K562 (cell line): Measurements from ENCODE around the gene LIN28B. TPM values are rescaled to one million over a fixed set of nuclear protein-coding genes. Genes with fewer than 3 reads are reported as not detected.

Experiments used
- C11orf30 ChIP-seq: fragments of 450-650 bp; IDR thresholded peaks from 2 replicates; pipeline ENCODE4 v1.6.1; 2016; ENCODE audit warnings: low read depth, mild to moderate bottlenecking
- HLTF ChIP-seq: fragments of 450-650 bp; IDR thresholded peaks from 2 replicates; pipeline ENCODE4 v1.6.1; 2016
- POU5F1 ChIP-seq: fragments of 150-350 bp; IDR thresholded peaks from 2 replicates; pipeline ENCODE4 v1.6.1; 2014; ENCODE audit warnings: borderline replicate concordance, low read length, low read depth, mild to moderate bottlenecking; ENCODE audit not compliant: partially characterized antibody
- SNRNP70 ChIP-seq: fragments of 200-400 bp; formaldehyde crosslinking; optimal IDR thresholded peaks from 2 replicates; pipeline ENCODE3; 2017; ENCODE audit warnings: low read depth, low read length
- SPI1 ChIP-seq: IDR thresholded peaks from 2 replicates; pipeline ENCODE4 v1.6.1; 2011; ENCODE audit warnings: low read depth, low read length, control low read depth, borderline replicate concordance
- SRSF3 ChIP-seq: fragments of 200-400 bp; formaldehyde crosslinking; IDR thresholded peaks from 2 replicates; pipeline ENCODE4 v1.6.1; 2016; ENCODE audit warnings: mild to moderate bottlenecking, low read length, moderate library complexity; ENCODE audit not compliant: insufficient read depth
- TAF15 ChIP-seq: fragments of 200-400 bp; formaldehyde crosslinking; IDR thresholded peaks from 2 replicates; pipeline ENCODE4 v1.6.1; 2017; ENCODE audit warnings: mild to moderate bottlenecking, low read depth, low read length, moderate library complexity
- TGIF2 ChIP-seq: sonication (generic); formaldehyde crosslinking; IDR thresholded peaks from 2 replicates; pipeline ENCODE4 v1.8.1; 2022; ENCODE audit warnings: mild to moderate bottlenecking, missing genetic modification reagents, moderate library complexity
- ZFPM2 ChIP-seq: fragments of 250-450 bp; sonication (Bioruptor Pico); IDR thresholded peaks from 2 replicates; pipeline ENCODE4 v1.5.1; 2022; ENCODE audit warnings: mild to moderate bottlenecking
- ZNF707 ChIP-seq: fragments of 250-450 bp; sonication (Bioruptor Pico); conservative IDR thresholded peaks from 2 replicates; pipeline ENCODE4 v1.8.0; 2022; ENCODE audit warnings: inconsistent platforms, mild to moderate bottlenecking, moderate library complexity
- polyA plus RNA-seq, 8 experiments: library from polyadenylated mRNA; depleted of rRNA in 4 of 8; stranded (reverse) in 5 of 8; unstranded in 3 of 8; fragments of >200 nt; fragmentation: Nextera tagmentation in 2 of 8; fragmentation: Illumina TruSeq in 1 of 8; extraction: Ambion mirVana in 2 of 8; extraction: Trizol in 1 of 8; gene quantifications; 2 replicates each; pipeline versions ENCODE4 v1.2.1 to v1.2.3, GENCODE V29; 2011 to 2014; ENCODE audit warnings: inconsistent platforms in 1 of 8, missing spikeins in 1 of 8
- total RNA-seq, 7 experiments: library from RNA; depleted of rRNA in 6 of 7; stranded (reverse); fragments of >200 nt in 6 of 7; fragmentation: Illumina TruSeq in 2 of 7; extraction: Trizol in 2 of 7; gene quantifications; 2 replicates each; pipeline versions ENCODE4 v1.2.1 to v1.2.3, GENCODE V29; 2011 to 2021; ENCODE audit warnings: low replicate concordance in 1 of 7
- TF ChIP-seq, protein P1 (sequence below): sonication (generic); formaldehyde crosslinking; IDR thresholded peaks from 2 replicates; pipeline ENCODE4 v1.8.1; 2023; ENCODE audit warnings: missing genetic modification reagents, mild to moderate bottlenecking, borderline replicate concordance
- TF ChIP-seq, protein P2 (sequence below): IDR thresholded peaks from 2 replicates; pipeline ENCODE4 v1.6.1; 2011; ENCODE audit warnings: borderline replicate concordance, low read depth, mild to moderate bottlenecking, moderate library complexity, low read length; ENCODE audit not compliant: insufficient read depth, poor library complexity, severe bottlenecking
- TF ChIP-seq, protein P3 (sequence below): fragments of 250-450 bp; sonication (Bioruptor Pico); IDR thresholded peaks from 2 replicates; pipeline ENCODE4 v1.4.0; 2020; ENCODE audit warnings: mild to moderate bottlenecking, moderate library complexity
- TF ChIP-seq, protein P4 (sequence below): sonication (generic); formaldehyde crosslinking; IDR thresholded peaks from 2 replicates; pipeline ENCODE4 v1.8.1; 2022; ENCODE audit warnings: missing genetic modification reagents
- TF ChIP-seq, protein P5 (sequence below): fragments of 250-450 bp; sonication (Bioruptor Pico); IDR thresholded peaks from 2 replicates; pipeline ENCODE4 v1.4.0; 2020
- TF ChIP-seq, protein P6 (sequence below): fragments of 450-650 bp; IDR thresholded peaks from 2 replicates; pipeline ENCODE4 v1.6.1; 2016; ENCODE audit warnings: low read depth, mild to moderate bottlenecking, moderate library complexity

Gene LIN28B
- total and polyA plus RNA-seq, 9 of the 15 experiments (the other 6 are each of a cell fraction or from before 2014, with no cell fraction given) = 20.9 to 77.3 (median 42.1) TPM

DNA sequence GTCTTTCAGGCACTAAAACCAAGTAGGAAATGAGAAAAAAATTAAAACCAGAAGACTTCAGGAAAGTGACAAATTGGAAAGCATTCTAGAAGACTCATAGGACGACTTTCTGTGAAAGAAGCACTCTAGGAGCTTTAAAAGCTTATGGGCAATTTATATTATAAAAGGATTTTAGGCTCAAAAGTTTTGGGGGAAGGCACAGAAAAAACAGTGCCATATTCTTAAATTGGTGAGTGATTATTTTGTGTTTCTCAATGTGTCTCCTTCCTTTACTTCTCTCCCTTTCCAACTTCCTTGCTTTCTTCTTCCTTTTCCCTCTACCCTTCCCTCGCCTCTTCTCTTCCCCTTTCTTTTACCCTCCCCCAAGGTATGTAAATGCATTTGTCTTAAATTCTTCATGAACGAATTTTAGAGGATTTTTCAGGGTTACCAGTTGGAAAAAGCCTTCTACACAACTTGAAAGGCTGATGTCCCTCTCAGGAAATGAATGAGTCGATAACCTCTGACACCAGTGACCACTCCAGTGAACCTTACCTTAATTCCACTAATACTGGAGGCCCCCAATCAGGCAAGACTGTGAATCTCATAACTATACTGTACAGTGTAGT is 2.6 kb upstream of the LIN28B start (continued):
- TF ChIP-seq, protein P1, sequence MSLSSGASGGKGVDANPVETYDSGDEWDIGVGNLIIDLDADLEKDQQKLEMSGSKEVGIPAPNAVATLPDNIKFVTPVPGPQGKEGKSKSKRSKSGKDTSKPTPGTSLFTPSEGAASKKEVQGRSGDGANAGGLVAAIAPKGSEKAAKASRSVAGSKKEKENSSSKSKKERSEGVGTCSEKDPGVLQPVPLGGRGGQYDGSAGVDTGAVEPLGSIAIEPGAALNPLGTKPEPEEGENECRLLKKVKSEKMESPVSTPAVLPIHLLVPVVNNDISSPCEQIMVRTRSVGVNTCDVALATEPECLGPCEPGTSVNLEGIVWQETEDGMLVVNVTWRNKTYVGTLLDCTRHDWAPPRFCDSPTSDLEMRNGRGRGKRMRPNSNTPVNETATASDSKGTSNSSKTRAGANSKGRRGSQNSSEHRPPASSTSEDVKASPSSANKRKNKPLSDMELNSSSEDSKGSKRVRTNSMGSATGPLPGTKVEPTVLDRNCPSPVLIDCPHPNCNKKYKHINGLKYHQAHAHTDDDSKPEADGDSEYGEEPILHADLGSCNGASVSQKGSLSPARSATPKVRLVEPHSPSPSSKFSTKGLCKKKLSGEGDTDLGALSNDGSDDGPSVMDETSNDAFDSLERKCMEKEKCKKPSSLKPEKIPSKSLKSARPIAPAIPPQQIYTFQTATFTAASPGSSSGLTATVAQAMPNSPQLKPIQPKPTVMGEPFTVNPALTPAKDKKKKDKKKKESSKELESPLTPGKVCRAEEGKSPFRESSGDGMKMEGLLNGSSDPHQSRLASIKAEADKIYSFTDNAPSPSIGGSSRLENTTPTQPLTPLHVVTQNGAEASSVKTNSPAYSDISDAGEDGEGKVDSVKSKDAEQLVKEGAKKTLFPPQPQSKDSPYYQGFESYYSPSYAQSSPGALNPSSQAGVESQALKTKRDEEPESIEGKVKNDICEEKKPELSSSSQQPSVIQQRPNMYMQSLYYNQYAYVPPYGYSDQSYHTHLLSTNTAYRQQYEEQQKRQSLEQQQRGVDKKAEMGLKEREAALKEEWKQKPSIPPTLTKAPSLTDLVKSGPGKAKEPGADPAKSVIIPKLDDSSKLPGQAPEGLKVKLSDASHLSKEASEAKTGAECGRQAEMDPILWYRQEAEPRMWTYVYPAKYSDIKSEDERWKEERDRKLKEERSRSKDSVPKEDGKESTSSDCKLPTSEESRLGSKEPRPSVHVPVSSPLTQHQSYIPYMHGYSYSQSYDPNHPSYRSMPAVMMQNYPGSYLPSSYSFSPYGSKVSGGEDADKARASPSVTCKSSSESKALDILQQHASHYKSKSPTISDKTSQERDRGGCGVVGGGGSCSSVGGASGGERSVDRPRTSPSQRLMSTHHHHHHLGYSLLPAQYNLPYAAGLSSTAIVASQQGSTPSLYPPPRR (CRISPR knock-in tag) = no peak
- peak; percentile 32; the same call in 1 of the 2 replicates for TF ChIP-seq SPI1
- TF ChIP-seq SRSF3 = no peak
- TF ChIP-seq SNRNP70 = no peak
- TF ChIP-seq, protein P2, sequence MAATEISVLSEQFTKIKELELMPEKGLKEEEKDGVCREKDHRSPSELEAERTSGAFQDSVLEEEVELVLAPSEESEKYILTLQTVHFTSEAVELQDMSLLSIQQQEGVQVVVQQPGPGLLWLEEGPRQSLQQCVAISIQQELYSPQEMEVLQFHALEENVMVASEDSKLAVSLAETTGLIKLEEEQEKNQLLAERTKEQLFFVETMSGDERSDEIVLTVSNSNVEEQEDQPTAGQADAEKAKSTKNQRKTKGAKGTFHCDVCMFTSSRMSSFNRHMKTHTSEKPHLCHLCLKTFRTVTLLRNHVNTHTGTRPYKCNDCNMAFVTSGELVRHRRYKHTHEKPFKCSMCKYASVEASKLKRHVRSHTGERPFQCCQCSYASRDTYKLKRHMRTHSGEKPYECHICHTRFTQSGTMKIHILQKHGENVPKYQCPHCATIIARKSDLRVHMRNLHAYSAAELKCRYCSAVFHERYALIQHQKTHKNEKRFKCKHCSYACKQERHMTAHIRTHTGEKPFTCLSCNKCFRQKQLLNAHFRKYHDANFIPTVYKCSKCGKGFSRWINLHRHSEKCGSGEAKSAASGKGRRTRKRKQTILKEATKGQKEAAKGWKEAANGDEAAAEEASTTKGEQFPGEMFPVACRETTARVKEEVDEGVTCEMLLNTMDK = no peak
- TF ChIP-seq HLTF = peak; percentile 77; the same call in 1 of the 2 replicates
- TF ChIP-seq POU5F1 = no peak
- TF ChIP-seq, protein P3, sequence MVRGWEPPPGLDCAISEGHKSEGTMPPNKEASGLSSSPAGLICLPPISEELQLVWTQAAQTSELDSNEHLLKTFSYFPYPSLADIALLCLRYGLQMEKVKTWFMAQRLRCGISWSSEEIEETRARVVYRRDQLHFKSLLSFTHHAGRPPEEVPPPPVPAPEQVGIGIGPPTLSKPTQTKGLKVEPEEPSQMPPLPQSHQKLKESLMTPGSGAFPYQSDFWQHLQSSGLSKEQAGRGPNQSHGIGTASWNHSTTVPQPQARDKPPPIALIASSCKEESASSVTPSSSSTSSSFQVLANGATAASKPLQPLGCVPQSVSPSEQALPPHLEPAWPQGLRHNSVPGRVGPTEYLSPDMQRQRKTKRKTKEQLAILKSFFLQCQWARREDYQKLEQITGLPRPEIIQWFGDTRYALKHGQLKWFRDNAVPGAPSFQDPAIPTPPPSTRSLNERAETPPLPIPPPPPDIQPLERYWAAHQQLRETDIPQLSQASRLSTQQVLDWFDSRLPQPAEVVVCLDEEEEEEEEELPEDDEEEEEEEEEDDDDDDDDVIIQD (CRISPR knock-in tag) = no peak
- TF ChIP-seq TGIF2 (CRISPR knock-in tag) = no peak
- no peak for TF ChIP-seq ZFPM2 (CRISPR knock-in tag)
- TF ChIP-seq ZNF707 (CRISPR knock-in tag) = no peak
- TF ChIP-seq, protein P4, sequence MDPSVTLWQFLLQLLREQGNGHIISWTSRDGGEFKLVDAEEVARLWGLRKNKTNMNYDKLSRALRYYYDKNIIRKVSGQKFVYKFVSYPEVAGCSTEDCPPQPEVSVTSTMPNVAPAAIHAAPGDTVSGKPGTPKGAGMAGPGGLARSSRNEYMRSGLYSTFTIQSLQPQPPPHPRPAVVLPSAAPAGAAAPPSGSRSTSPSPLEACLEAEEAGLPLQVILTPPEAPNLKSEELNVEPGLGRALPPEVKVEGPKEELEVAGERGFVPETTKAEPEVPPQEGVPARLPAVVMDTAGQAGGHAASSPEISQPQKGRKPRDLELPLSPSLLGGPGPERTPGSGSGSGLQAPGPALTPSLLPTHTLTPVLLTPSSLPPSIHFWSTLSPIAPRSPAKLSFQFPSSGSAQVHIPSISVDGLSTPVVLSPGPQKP (CRISPR knock-in tag) = no peak
- no peak for TF ChIP-seq TAF15
- TF ChIP-seq, protein P5, sequence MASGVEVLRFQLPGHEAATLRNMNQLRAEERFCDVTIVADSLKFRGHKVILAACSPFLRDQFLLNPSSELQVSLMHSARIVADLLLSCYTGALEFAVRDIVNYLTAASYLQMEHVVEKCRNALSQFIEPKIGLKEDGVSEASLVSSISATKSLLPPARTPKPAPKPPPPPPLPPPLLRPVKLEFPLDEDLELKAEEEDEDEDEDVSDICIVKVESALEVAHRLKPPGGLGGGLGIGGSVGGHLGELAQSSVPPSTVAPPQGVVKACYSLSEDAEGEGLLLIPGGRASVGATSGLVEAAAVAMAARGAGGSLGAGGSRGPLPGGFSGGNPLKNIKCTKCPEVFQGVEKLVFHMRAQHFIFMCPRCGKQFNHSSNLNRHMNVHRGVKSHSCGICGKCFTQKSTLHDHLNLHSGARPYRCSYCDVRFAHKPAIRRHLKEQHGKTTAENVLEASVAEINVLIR (CRISPR knock-in tag) = no peak
- TF ChIP-seq C11orf30 = no peak
- TF ChIP-seq, protein P6, sequence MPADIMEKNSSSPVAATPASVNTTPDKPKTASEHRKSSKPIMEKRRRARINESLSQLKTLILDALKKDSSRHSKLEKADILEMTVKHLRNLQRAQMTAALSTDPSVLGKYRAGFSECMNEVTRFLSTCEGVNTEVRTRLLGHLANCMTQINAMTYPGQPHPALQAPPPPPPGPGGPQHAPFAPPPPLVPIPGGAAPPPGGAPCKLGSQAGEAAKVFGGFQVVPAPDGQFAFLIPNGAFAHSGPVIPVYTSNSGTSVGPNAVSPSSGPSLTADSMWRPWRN = no peak
